Embryonic facial prominence (tissue), 1 donor: ENCODE data around the gene LRRC4B.
A peak's percentile ranks its signal among the peaks of the same experiment; 100 is the strongest.
"Not testable (repeated sequence)": the region's sequence is repeated elsewhere in the genome, so short reads cannot be mapped to it uniquely, and the experiment has no call there.

Experiments
- DNase-seq: peaks from one replicate; pipeline ENCODE4 v3.0.0-alpha.2; 2016; ENCODE audit errors: extremely low spot score

The LRRC4B gene

DNA sequence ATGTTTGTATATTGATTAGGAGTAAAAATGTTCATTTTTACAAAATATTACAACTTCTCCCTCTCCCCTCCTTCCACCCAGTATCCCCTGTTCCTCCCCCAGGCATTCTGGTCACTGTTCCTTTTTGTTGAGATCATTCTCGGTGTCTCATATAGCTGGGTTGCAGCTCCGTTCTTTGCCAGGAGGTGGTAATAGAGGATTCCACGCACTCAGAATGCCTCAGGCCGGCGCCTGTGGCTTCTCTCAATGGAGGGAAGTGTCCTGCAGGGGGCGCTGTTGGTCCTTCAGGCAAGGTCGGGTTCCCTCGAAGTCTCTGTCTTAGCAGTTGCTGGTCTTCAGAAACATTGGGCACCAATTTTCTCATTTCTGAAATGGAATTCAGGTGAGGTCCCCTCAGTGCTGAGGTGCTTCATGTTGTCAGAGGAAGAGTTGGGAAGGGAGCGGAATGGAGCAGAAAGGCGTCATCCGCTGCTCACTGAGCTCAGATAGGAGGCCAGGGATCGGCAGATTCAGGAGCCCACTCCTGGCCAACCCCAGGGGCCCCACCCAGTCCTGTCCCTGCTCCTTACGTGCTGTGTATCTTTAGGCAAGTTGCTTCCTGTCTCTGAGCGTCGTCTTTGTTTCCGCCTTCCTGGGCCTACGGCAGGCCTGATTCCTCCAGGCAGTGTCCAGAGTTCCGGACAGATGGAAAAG is 81.3 kb downstream of the LRRC4B start:
- no peak for DNase-seq

DNA sequence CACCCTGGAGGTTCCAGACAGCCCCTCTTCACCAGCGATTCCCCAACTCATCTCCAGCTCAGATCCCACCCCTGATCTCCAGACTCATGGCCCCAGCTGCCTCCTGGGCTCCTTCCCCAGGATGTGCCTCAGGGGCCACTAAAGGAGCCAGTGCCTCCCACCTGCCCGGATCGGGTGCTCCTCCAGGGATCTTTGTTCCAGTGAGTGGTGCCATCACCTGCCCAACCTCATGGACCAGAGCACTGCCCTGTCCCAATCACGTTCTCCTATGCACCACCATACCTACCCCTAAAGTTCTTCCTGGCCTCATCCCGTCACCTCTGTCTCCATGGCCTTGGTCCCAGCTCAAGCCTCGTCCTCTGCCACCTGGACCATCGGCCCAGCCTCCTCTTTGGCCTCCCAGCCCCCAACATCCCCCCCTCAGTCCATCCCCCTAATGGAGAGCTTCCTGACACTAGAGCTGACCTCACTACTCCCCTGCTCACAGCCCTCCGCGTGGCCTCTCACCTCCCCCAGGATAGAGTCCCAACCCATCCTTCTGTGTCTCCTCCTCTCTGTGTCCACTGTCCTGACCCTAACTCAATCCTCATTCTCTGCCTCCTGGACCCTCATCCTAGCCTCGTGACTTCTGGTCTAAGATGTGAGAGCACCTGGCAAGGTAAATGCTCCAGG is 82.8 kb downstream of the LRRC4B start:
- DNase-seq: no peak

DNA sequence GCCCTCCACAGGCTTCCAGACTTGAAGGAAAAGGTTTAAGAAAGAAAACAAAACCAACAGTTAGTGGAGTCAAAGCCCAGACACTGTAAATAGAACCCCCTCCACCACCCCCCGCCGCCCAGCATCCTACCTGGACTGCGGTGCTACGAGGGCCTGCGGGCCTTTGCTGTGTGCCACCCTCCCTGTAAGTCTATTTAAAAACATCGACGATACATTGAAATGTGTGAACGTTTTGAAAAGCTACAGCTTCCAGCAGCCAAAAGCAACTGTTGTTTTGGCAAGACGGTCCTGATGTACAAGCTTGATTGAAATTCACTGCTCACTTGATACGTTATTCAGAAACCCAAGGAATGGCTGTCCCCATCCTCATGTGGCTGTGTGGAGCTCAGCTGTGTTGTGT is 85.3 kb downstream of the LRRC4B start:
- no peak for DNase-seq

DNA sequence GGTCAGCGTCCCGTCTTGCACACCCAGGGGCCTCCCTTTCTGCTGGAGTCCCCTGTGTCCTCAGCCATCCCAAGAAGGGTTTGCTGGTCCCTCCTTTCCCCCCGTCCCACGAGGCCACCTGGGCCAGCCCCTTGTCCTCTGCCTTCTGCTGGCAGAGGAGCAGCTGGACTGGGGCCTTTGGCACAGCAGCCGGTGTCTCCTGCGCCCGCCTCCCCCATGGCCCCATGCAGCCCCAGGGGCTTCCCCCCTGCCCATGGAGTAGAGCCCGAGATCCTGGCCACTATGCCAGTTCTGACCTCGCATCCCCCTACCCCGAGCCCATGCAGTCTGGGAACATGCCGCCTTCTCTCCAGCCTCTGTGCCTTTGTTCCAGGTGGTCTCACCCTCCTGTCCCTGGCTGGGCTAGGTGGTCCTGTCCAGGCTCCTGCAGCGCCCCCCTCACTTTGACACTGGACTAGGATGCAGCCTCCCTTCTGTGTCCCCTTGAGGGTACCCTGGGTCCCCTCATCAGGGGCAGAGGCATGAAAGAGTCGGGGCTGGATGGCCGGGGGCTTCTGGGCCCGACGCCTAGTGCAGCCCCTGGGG is 85.9 kb downstream of the LRRC4B start:
- no peak for DNase-seq

DNA sequence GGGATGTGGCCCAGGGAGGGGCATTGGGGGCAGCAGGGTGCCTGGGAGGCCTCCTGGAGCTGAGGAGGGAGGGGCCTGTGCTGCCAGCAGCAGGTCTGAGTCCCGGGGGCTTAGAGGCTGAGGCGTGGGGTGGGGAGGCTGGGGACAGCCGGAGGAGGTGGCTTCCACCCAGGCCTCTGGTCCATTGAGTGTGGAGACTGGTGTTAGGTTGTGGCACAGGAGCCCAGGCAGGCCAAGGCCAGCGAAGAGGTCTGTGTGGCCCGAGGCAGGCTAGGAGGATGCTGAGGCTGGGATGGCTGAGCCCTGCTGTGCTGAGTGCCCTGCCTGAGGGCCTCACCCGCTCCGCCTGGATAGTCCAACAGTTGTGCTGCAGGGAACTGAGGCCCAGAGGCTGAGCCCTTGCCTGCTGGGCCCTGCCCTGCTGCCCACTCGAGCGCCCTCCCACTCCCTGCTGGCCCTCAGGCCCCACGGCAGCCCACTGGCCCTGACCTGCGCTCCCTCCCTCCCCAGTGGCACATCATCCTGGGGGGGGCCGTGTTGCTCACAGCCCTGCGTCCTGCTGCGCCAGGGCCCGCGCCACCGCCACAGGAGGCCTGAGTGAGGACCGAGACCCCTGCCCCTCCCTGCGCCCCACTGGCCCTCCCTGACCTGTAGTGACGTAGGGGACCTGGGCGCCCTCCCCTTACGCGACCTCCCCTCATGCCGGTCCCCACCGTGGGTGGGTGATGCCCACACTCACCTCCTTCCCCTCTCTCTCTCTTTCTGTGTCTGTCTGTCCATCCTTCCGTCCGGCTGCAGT is 86.7 kb downstream of the LRRC4B start:
- DNase-seq: no peak

DNA sequence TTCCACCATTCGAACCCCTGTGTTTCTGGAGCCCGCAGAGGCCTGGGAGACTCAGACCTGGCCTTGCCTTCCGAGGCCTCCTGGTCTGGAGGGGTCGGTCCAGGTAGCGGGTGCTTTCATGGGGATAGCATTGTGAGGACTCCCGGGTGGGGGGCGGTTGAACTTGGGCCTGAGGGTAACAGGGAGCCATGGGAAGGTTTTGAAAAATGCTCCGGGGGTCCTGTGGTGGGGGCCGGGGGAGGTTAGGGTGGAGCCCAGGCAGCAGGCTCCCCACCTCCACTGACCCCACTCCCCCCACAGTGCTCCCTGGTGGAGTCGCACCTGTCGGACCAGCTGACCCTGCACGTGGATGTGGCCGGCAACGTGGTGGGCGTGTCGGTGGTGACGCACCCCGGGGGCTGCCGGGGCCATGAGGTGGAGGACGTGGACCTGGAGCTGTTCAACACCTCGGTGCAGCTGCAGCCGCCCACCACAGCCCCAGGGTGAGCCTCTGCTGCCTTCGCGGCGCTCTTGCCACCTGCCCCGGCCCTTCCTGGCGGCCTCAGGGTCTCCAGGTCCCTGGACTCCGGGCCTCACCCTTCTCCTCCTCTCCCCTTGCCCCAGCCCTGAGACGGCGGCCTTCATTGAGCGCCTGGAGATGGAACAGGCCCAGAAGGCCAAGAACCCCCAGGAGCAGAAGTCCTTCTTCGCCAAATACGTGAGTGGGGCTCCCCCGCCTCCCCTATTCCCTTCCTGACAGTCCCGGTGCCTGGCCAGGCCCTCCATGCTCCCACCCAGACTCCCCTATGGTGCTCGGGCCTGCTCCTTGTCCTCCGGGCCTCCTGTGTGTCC is 87.7 kb downstream of the LRRC4B start:
- DNase-seq: no peak

DNA sequence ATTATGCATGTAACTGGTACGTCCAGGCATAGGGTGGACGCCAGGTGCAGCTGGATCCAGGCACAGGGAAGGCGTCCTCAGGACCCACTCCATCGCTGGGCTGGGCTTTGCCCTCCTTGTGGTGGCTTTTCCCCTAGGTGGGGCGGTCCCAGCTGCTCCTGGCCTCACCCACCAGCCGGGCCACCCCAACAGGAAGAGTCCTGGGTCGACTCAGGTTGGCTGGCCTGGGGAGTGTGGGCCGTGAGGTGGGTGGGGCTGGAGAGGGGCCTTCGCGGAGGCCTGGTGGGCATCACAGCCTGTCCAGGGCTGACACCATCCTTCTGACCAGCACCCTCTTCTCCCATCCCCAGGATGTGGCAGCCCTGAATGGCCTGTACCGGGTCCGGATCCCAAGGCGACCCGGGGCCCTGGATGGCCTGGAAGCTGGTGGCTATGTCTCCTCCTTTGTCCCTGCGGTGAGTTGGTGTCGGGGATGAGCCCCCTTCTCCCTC is 88.4 kb downstream of the LRRC4B start:
- DNase-seq: no peak

DNA sequence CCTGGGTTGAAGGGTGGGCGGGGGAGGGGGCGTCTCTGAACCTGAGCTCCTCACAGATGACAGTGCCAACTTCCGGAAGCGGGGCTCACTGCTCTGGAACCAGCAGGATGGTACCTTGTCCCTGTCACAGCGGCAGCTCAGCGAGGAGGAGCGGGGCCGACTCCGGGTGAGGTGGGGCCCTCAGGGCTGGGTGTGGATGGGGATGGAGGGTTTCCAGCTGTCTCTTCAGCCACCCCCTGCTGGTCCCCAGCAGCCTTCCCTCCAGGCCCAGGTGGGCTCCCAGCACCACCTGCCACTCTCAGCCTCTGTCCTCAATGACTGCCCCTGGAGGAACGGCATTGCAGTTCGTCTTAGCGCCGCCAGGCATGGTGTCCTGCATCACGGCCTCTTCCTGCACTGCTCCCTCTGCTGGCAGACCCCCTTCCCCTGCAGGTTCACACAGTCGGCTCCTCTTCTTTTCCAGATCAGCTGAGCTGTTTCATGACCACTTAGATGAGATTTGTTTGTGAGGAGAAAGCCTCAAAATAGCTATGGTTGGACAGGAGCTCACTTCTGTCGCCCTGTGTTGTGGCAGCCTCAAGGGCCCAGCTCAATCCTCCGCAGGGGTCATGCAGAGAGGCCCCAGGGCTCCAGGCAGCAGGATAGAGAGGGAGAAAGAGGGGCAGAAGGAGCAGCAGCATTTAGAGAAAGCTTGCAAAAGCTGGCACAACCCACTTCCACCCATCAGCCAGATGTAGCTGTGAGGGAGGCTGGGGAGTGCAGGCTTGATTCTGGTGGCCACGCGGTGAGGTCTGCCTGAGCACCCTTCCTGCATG is 89.1 kb downstream of the LRRC4B start:
- DNase-seq: no peak

DNA sequence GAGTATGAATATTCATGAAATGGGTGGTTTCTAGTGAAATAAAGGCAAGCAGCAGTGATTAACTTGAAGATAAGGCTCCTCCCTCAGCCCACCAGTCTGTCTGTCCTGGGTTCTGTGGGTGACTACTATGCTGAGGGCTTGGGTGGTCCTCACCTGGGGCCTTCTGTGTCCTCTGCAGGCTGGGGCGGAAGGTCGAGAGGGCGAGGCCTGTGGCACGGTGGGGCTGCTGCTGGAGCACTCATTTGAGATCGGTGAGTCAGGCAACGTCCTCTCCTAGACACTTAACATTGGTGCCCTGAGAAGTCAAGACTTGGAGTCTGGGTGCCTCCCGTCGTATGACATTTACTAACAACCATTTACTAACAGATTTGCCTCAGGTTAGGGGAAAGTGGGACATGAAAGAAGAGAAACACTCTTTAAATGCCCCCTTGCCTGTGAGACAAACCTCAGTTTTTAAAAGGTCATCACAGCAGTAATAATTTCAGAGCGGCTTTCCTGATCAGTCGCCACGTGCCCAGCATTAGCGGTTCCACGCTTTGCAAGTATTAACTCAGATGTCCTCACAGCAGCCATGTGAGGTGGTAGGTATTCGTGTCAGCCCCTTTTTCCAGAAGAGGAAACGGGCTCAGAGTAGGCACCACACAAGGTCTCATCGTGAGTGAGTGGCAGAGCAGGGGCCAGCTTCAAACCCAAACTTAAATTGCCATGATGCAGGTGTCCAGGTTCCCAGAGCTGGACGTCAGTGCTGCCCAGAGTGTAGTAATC is 90.3 kb downstream of the LRRC4B start:
- DNase-seq: no peak

DNA sequence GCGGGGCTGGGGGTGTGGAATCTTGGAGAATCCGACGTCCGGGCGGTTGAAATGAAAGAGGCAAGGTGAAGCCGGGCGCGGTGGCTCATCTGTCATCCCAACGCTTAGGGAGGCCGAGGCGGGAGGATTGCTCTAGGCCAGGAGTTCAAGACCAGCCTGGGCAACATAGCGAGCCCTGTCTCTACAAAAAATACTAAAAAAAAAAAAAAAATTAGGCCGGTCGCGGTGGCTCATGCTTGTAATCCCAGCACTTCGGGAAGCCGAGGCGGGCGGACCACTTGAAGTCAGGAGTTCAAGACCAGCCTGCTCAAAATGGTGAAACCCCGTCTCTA is 91.4 kb downstream of the LRRC4B start:
- DNase-seq: no peak

DNA sequence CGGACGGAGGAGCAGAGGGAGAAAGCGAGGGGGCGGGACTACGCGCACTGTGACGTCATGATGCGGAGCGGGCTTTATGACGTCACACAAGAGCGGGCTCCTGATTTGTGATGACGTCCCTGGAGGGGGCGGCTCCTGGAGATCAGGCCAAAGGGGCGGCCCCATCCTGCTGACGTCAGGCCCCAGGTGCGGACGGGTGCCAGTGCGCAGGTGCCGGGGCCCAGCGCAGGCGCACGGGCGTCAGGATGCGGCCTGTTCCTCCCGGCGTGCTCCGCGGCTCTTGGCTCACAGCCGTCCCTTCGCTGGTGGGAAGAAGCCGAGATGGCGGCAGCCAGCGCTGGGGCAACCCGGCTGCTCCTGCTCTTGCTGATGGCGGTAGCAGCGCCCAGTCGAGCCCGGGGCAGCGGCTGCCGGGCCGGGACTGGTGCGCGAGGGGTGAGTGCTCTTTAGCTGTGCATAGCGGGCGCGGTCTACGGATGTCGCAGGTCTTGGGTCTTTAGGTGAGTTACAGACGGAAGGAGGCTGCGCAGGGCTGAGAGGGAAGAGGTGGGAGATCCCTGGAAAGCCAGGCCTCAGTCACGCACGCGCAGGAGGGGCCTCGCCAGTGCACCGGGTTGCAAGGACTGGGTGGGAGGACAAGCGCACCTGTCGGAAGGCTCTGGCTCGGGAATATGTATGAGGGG is 91.9 kb downstream of the LRRC4B start, which contains the start of the genes EMC10 and GARIN5A:
Gene EMC10, plus strand, starts transcription at position 284 of the 683 bp plus-strand sequence. Its CDS starts 38 bp downstream, at position 322.
Gene GARIN5A, minus strand, starts transcription at position 625 of the 683 bp plus-strand sequence. Its CDS starts 460 bp downstream, at position 165.
- DNase-seq: peak; percentile 88

DNA sequence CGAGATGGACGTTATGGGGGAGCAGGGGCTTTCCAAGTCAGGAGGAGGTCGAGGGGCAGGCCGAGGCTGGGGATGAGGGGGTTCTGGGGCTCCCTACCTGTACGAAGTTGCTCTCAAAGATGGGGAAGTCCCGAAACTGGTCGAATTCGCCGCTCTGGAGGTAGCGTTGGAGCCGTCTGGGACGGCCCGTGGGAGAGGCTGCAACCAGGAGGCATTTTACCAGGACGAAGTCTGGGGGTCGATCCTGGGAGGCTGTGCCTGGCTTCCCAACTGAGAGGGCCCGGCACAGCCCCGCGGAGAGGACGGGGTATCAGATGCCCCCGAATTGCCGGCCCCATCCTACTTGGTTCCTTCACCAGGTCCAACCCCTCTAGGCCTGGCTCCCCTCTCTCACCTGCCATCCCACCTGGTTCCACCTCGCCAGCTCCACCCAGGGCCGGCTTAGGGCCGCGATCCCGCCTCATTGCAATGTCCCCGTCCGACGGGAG is 92.5 kb downstream of the LRRC4B start:
- no peak for DNase-seq

DNA sequence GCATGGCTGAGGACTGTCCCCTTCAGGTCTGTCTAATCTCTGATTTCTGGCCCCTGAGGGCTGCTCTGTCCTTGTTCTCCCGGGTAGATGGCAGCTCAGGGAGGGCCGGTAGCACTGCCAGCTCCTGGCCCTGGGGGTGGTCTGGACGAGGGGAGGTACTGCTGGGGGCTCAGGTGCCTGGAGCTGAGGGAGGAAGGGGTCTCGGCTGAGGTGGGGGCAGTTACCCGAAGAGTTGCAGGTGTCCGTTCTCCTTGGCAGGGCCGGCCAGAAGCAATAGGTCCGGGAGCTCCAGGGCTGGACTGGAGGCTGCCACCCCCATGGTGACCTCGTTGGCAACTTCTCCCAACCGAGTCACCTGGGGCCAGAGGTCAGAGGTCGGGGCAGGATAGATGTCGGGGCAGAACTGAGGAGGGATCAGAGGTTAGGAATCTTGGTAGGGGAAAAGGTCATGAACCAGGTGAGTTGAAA is 93.1 kb downstream of the LRRC4B start:
- DNase-seq: no peak

DNA sequence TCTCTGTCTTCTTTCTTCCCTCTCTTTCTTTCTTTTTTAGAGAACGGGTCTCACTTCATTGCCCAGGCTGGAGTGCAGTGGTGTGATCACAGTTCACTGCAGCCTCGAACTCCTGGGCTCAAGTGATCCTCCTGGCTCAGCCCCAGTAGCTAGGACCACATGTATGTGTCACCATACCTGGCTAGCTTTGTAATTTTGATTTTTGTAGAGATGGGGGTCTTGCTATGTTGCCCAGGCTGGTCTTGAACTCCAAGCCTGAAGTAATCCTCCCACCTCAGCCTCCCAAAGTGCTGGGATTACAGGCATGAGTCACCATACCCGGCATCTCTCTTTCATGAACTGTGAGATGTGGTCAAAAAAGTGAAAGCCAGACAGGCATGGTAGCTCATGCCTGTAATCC is 94.9 kb downstream of the LRRC4B start:
- DNase-seq: not testable (repeated sequence)

DNA sequence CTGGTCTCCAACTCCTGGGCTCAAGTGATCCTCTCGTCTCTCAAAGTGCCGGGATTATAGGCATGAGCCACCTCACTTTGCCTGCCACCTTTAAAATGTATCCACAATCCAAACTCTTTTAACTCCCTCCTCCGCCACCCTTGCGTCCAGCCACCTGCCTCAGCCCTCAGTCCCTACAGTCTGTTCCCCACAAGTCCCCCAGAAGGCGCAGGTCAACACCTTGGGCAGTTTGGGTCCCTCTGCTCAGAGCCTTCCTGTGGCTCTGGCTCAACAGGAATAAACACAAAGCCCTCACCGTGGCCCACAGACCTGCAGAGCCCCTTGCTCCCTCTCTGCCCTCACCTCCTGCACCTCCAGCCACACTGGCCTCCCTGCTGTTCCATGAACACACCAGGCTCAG is 99.4 kb downstream of the LRRC4B start:
- no peak for DNase-seq

DNA sequence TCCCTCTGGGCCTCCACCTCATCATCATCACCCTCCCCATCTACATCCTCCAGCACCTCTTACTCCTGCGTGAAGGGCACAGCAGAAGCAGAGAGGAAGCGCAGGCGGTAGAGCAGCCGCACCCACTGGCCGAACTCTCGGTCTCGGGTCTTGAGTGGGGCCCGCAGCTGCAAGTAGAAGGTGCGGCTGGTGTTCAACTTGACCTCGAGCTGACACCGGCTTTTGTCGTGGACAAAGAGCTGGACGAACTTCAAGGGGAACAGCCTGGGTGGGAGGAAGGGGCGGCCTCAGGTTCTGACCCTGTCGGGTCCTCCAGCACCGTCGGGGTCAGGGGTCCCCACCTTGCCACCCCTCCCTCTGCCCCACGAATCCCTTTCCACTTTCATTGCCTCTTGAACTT is 100.7 kb downstream of the LRRC4B start:
- no peak for DNase-seq
